Nephron (organoid): ENCODE measurements around the gene SERGEF.

Experiments
- H3K27ac Mint-ChIP-seq, 3 experiments: 2 replicates each; pipeline ENCODE4 v1.8.0; 2020; ENCODE audit warnings: mixed read lengths in 3 of 3, mild to moderate bottlenecking in 2 of 3, moderate library complexity in 1 of 3
- H3K27me3 Mint-ChIP-seq: 2 replicates; pipeline ENCODE4 v1.8.0; 2021; ENCODE audit warnings: low read depth, mild to moderate bottlenecking, moderate library complexity, mixed read lengths
- H3K36me3 Mint-ChIP-seq: 2 replicates; pipeline ENCODE4 v1.8.0; 2020; ENCODE audit warnings: low read depth, mixed read lengths
- H3K4me1 Mint-ChIP-seq: 2 replicates; pipeline ENCODE4 v1.8.0; 2020; ENCODE audit warnings: mixed read lengths
- H3K4me3 Mint-ChIP-seq, 3 experiments: 2 replicates each; pipeline ENCODE4 v1.8.0; 2020; ENCODE audit warnings: mild to moderate bottlenecking in 3 of 3, mixed read lengths in 3 of 3, moderate library complexity in 2 of 3
- H3K9me3 Mint-ChIP-seq: 2 replicates; pipeline ENCODE4 v1.8.0; 2020; ENCODE audit warnings: mixed read lengths
- TF ChIP-seq, protein P1 (sequence below), 3 experiments: fragments of 200-600 bp; sonication (generic); IDR thresholded peaks; one replicate each; pipeline ENCODE4 v1.5.0; 2021; ENCODE audit warnings: antibody characterized with exemption in 3 of 3; ENCODE audit not compliant: unreplicated experiment in 3 of 3

Gene SERGEF

DNA sequence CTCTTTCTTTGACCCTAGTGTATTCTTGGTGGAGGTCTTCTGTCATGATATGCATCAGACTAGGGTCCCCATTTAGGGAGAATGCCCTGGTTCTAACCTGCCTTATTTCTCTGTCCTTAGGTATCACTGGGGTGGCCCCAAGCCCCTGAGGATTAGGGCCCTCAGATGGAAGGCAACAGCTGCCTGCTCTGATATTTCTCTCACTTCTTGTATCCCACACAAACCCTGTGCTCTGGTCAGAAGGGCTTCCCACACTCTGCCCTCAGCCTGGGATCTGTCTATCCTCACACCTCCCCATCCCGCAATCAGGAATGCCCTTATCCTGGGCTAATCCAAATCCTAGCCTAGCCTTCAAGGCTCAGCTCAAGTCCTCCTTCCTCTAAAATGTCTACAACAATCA lies 202.8 kb downstream of the SERGEF start:
- Mint-ChIP-seq H3K27me3 (peaks cover 4% of the 10 kb centered on the region), H3K4me1 (peaks cover 40% of the 10 kb centered on the region), H3K9me3 (peaks cover 2% of the 10 kb centered on the region), H3K27ac (no peak overlapping the region), H3K4me3 (no peak overlapping the region), H3K36me3 (no peaks in the 10 kb centered on the region)
- TF ChIP-seq, protein P1, sequence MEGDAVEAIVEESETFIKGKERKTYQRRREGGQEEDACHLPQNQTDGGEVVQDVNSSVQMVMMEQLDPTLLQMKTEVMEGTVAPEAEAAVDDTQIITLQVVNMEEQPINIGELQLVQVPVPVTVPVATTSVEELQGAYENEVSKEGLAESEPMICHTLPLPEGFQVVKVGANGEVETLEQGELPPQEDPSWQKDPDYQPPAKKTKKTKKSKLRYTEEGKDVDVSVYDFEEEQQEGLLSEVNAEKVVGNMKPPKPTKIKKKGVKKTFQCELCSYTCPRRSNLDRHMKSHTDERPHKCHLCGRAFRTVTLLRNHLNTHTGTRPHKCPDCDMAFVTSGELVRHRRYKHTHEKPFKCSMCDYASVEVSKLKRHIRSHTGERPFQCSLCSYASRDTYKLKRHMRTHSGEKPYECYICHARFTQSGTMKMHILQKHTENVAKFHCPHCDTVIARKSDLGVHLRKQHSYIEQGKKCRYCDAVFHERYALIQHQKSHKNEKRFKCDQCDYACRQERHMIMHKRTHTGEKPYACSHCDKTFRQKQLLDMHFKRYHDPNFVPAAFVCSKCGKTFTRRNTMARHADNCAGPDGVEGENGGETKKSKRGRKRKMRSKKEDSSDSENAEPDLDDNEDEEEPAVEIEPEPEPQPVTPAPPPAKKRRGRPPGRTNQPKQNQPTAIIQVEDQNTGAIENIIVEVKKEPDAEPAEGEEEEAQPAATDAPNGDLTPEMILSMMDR (IDR thresholded peaks at IDR 0.05; ENCODE audit: unreplicated experiment in 3 of 3): no peak

DNA sequence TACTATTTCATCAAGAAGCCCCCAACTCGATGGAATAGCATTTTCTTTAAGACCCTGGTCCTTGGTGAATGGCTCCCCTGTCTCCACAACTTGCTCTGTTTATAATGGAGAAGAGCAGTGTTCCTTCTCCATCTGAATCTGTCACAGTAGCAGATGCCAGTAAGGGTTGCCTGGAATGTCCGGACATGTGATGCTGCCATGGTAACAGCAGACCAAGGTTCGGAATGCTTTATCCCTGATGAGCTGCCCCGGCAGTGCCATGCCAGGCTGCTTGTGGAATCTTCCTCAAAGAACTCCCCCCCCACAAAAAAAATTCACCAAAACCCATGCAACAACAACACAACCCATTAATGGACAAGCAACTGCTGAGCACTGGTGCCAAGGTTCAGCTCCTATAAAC lies 205.8 kb downstream of the SERGEF start:
- H3K36me3 Mint-ChIP-seq: no peaks in the 10 kb centered on the region
- no peak overlapping the region for H3K27ac Mint-ChIP-seq
- H3K27me3 Mint-ChIP-seq: peaks cover 4% of the 10 kb centered on the region
- no peak overlapping the region for H3K4me3 Mint-ChIP-seq
- peaks cover 18% of the 10 kb centered on the region for H3K4me1 Mint-ChIP-seq
- H3K9me3 Mint-ChIP-seq: peaks cover 2% of the 10 kb centered on the region
- TF ChIP-seq, protein P1 (IDR thresholded peaks at IDR 0.05; ENCODE audit: unreplicated experiment in 3 of 3): no peak

DNA sequence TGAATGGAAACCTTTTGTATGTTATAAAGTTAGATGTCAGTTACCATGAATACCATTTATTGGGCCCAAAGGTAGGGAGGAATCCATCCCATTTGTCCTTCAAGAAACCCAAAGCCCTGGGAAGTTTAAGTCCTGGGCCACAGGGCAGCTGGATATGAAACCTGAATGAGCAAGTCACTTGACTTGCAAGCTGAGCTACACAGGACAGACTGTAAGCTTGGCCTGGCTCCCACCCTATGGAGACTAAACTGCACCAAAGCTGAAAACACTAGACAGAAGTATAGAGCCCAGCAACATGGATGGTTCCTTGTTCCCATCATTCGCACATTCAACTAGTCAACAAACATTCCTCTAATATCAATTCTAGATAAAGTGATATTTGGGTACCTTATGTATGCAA lies 207.0 kb downstream of the SERGEF start:
- no peaks in the 10 kb centered on the region for H3K36me3 Mint-ChIP-seq
- TF ChIP-seq, protein P1 (IDR thresholded peaks at IDR 0.05; ENCODE audit: unreplicated experiment in 3 of 3): no peak
- no peak overlapping the region for H3K27ac Mint-ChIP-seq
- peaks cover 2% of the 10 kb centered on the region for H3K9me3 Mint-ChIP-seq
- H3K4me3 Mint-ChIP-seq: no peak overlapping the region
- H3K27me3 Mint-ChIP-seq: peaks cover 4% of the 10 kb centered on the region
- peaks cover 7% of the 10 kb centered on the region for H3K4me1 Mint-ChIP-seq

DNA sequence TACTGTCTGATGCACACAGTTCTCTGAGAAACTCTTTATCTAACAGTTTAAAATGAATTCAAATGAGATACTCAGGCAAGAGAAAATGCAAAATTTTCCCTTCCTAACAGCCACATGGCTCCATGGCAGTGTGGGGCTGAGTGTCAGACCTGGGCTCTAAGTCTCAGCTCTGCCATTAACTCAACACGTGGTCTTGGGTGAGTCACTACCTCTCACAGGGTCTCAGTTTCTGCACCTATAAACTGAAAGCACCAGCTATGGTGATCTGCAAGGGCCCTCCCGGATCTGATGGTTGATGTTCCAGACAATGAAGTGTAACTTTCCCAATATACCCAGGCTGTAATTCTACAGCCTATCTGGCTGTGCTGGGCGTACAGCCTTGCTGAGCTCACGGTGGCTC lies 207.8 kb downstream of the SERGEF start:
- no peaks in the 10 kb centered on the region for H3K36me3 Mint-ChIP-seq
- peaks cover 1% of the 10 kb centered on the region for H3K4me1 Mint-ChIP-seq
- no peak overlapping the region for H3K27ac Mint-ChIP-seq
- H3K27me3 Mint-ChIP-seq: peaks cover 8% of the 10 kb centered on the region
- TF ChIP-seq, protein P1 (IDR thresholded peaks at IDR 0.05; ENCODE audit: unreplicated experiment in 3 of 3): no peak
- H3K4me3 Mint-ChIP-seq: no peak overlapping the region
- H3K9me3 Mint-ChIP-seq: peaks cover 2% of the 10 kb centered on the region

DNA sequence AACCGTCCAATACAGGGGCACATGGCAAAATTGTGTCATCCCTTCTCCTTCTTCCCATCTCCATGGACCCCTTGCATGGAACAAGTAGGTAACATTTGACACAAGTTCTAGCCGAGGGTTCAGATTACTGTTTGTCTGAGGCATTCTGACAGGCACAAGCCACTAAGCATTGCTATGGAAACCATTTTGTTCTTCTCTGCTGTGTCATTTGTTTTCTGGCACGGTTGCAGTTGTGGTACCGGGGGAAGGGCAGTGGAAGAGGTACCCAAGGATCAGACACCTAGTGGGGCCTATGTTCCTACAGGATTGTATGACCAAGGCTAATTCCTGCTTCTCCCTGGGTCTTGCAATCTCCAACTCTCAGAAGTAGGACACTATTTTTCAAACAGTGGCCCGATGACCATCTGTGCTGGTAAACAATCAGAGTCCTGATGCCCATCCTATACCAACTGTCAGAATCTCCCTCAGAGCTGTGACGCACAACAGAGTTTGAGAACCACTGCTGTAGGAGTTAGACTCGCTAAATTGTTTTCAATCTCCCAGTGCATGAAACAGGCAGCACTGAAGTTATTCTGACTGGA lies 209.0 kb downstream of the SERGEF start:
- Mint-ChIP-seq H3K4me3 (no peak overlapping the region), H3K9me3 (peaks cover under 1% of the 10 kb centered on the region), H3K27me3 (peaks cover 8% of the 10 kb centered on the region), H3K27ac (no peak overlapping the region), H3K4me1 (no peaks in the 10 kb centered on the region), H3K36me3 (no peaks in the 10 kb centered on the region)
- TF ChIP-seq, protein P1 (IDR thresholded peaks at IDR 0.05; ENCODE audit: unreplicated experiment in 3 of 3): no peak

DNA sequence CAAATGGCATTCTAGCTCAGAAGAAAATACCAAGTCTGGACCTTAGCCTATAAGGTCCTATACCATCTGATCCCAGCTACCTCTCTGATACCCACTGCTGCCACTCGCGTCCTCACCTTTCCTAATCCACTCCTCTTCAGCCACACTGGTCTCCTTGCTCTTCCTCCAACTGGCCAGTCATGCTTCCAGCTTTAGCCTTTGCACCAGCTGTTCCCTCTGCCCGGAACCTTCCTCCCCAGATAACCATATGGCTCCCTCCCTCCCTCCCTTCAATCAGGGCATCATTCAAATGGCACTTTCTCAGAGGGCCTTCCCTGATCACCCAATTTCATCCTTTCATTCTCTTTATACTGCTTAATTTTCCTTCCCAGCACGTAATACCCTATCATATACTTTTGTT lies 210.4 kb downstream of the SERGEF start:
- H3K4me1 Mint-ChIP-seq: no peaks in the 10 kb centered on the region
- TF ChIP-seq, protein P1 (IDR thresholded peaks at IDR 0.05; ENCODE audit: unreplicated experiment in 3 of 3): no peak
- no peak overlapping the region for H3K27ac Mint-ChIP-seq

More for the DNA sequence above, 210.4 kb downstream of the SERGEF start:
- Mint-ChIP-seq H3K9me3 (no peaks in the 10 kb centered on the region), H3K36me3 (no peaks in the 10 kb centered on the region), H3K27me3 (peaks cover 8% of the 10 kb centered on the region), H3K4me3 (no peak overlapping the region)
